GM19395 (cell line): ENCODE measurements around the gene ELMOD3.
"Not testable (repeated sequence)": the region's sequence is repeated elsewhere in the genome, so short reads cannot be mapped to it uniquely, and the experiment has no call there.

Experiments
- ATAC-seq: cut with Tn5 transposase; IDR thresholded peaks from one replicate; pipeline ENCODE4 v1.9.1; 2021; ENCODE audit warnings: mild to moderate bottlenecking, moderate library complexity; ENCODE audit not compliant: unreplicated experiment

Gene ELMOD3

GRCh38 chr2:85400541-85401463 is 46.2 kb downstream of the ELMOD3 start:
- ATAC-seq = no peak

GRCh38 chr2:85401464-85401805 is 46.9 kb downstream of the ELMOD3 start:
- ATAC-seq = no peak

GRCh38 chr2:85401844-85402243 is 47.3 kb downstream of the ELMOD3 start:
- ATAC-seq = no peak

GRCh38 chr2:85405201-85406059 is 50.9 kb downstream of the ELMOD3 start:
- ATAC-seq = peak; percentile 46

DNA sequence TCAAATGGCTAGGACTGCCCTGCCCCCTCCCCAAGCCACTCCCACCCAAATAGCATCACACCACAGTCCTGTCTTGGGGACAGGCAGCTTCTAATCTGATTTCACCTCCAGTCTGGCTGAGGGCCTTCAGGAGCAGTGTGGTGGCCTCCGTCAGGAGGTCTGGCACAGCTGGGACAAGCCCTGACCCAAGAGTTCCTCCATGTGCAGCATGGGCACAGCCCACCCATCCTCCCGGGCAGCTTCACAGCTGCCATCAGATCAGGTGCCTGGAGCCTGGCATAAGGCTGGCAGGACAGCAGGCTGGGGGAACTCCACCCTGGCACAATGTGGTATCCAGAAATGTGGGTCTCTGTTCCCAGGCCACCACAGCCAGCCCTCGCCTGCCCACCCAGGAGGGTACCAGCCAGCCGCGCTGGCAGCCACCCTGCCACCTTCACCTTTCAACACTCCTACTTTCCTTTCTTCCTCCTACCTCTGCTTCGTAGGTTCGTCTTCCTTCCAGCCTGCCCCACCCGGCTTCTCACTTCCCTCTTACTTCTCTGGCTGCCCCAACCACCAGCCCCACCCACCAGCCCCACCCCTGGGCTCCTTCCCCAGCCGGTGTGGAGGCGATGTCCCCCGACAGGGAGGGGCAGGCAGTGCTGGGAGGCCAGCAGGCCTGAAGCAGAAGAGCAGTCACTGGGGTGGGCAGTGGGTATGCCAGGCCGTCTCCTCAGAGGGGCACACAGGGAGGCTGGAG is 55.4 kb downstream of the ELMOD3 start, which contains the start of gene CAPG:
Gene CAPG, minus strand, starts transcription at position 522 of the 739 bp plus-strand sequence. CDS start 8,221 bp downstream, outside the sequence.
- ATAC-seq = peak; percentile 61

GRCh38 chr2:85410584-85411404 is 56.2 kb downstream of the ELMOD3 start:
- ATAC-seq = no peak

- no peak for ATAC-seq
Observed at GRCh38 chr2:85411405-85411748, 56.8 kb downstream of the ELMOD3 start.

DNA sequence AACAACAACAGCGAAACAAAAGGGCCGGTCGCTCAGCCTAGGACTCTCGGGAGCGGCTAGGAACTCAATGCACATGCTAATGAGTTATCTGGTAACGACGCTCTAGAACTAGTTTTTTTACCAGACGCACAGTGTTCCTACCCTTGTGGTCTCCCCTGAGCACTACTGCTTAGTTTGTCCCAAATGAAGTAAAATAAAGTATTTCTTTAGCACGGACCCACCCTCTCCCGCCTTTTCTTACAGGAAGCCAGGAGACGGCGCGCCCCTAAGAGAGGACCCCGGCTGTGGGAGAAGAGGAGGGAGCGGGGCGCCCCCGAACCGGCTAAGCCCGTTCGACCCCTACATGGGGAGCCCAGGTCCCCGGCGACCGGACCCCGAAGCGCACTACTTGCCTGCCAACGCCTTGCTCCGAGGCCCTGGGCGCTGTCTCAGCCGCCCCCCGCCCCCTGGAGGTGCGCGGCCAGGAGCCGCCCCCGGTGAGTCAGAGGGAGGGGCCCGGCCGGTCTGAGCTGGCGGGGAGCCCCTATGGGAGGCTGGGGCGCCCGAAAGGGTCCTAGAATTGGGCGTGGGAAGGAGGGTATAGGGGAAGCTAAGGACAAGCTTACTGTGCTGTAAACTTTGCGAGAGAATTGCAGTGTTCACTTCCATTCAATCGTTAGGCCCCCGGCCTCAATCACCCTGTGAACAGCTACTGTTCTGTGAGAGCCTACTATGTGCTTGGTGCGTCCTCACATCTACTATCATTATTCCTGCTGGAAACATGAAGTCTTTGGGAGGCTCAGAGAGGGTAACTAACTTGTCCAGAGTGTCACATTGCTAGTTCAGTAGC is 59.2 kb downstream of the ELMOD3 start:
- no peak for ATAC-seq

DNA sequence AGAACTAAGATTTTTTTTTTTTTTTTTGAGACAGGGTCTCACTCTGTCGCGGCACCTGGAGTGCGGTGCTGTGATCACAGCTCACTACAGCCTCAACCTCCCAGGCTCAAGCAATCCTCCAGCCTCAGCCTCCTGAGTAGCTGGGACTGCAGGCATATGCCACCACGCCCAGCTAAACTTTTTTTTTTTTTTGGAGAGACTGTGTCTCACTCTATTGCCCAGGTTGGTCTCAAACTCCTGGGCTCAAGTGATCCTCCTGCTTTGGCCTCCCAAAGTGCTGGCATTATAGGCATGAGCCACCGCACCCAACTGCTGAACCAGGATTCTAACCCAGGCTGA is 59.8 kb downstream of the ELMOD3 start:
- ATAC-seq = not testable (repeated sequence)

DNA sequence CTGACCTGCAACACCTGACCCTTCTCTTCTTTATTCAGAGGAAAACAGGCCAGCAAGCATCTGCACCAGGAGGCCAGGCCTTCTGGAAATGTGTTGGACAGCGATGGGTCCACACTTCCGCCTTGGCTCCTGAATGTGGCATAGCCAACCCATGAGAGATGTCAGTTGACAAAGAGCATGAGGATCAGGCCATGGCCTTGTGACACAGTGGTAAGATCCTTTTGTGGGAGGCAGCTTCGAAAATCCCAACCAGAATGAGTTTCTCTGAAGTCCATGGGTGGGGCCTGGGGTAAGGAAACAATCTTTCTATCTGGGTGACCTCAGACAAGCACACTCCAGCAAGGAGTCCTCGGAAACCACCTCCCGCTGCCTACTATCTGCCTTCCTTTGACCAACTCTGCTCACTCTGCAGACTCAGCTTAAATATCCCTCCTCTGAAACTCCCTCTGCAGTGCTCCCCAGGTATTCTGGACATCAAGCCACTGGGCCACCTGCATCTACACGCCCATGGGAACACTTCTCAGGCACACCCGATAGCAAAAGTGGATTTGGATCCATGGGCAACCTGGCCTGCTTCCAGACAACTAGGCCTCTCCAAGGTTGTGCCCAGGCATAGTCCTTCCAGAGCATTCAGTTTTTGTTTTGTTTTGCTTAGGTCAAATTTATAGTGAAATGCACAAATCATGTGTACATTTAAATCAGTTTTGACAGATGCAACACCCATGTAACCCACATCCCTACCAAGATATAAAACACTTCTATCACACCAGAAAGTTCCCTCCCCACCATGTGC is 60.4 kb downstream of the ELMOD3 start:
- no peak for ATAC-seq

GRCh38 chr2:85415980-85416650 is 61.5 kb downstream of the ELMOD3 start:
- ATAC-seq = no peak

DNA sequence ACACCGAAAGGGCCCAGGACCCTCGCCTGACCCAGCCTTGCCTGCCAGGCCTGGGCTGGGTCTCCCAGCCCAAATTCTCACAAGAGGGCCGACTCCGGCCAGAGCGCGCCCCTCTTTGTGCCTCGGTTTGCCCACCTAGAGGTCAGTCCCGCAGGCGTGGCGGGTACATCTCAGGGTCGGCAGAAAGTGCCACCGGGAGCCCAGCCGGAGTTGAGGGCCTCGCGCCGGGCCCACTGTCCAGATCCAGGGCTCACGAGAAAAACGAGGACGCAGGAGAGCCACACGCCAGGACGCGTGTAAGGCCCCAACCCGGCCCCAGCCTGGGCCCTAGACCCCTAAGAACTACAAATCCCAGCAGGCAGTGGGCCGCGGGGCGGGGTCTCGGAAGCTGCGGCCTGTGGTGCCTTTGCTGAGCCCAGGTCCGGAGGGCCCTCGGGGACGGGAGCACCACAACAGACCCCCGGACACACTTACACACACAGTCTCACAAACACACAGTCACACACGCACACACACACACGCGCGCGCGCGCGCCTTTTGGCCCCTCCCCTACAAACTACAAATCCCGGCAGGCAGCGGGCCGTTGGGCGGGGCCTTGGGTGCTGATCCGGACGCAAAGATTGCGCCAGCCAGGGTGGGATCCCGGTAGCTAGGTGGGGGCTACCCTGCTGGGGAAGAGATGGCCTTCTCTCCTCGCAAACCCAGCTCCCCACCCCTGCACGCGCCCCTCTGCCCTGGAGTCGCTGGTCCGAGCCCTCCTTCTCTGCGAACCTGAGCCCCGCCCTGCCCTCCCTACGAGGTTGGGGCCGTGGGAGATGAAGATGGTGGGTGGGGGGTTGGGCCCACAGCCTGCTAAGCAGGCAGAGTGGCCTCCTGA is 63.8 kb downstream of the ELMOD3 start, which contains the start of gene SH2D6:
Gene SH2D6, plus strand, starts transcription at position 583 of the 877 bp plus-strand sequence. CDS start 10,752 bp downstream, outside the sequence.
- peak; percentile 84 for ATAC-seq

DNA sequence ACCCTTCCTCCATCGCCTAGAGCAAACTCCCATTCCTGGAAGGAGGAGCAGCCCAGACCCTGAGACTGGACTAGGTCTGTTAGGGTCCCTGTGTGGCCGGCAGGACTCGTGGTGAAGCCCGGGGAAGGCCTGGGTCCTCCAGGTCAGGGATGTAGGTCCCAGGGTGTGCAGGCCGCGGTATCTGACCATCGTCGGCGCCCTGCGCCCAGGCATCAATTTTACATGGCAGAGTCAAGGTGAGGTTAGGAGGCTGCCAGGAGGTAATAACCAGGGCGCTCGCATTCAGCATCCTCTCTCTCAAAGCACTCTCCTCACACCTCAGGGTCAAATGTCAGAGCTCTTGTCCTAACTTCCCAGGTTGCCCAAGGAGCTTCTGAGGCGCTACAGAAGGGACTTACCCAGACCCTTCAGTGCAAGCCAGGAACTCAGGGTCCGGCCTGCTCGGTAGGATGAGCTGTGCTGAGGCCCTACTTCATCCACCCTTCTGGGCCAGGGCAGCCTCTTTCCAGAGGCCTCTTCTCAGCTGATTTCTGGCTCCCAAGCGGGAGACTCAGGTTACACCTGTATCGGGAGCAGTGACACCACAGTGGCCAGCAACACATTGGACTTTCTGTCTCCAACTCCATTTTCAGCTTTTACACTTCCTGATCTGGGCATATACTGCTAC is 64.6 kb downstream of the ELMOD3 start:
- no peak for ATAC-seq

DNA sequence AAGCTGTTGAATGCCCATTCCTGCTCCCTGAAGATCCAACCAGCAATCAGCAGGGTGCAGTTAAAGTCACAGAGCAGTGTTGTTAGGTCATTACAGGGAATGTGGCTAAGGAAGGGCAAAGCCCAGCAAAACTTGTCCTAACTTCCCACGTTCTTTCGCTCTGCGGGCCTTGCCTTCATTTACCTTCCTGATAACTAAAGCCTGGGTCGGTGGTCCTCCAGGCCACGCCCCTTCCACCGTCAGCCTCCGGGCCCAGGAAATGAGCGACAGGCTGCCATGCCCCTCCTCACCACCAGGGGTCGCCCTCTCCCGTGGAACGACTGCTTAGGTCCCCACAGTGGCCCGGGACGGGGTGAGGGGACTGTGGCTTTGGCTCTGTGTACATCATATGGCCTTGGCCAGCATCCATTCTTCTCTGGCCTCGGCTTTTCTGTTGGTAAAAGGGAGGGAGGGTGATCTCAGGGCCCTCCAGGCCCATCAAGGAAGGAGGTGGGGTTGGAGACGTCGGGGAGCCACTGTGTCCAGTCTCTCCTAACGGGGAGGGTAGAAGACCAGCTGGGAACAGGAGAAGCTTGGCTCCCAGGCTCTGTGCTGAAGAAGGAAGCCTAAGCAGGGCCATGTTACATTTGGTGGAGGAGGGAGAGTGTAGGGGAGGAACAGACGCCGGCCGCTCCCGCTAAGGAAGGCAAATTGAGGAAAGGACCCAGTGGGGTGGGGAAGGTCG is 66.1 kb downstream of the ELMOD3 start:
- peak; percentile 74 for ATAC-seq

GRCh38 chr2:85421260-85422071 is 66.9 kb downstream of the ELMOD3 start:
- ATAC-seq = no peak
